Islet precursor cell (in vitro differentiated cells): Measurements from ENCODE around the gene IPO9.
A peak's percentile ranks its signal among the peaks of the same experiment; 100 is the strongest.

Source experiments
- DNase-seq: peaks from one replicate; pipeline ENCODE4 v3.0.0-alpha.2; 2018

IPO9 gene

DNA sequence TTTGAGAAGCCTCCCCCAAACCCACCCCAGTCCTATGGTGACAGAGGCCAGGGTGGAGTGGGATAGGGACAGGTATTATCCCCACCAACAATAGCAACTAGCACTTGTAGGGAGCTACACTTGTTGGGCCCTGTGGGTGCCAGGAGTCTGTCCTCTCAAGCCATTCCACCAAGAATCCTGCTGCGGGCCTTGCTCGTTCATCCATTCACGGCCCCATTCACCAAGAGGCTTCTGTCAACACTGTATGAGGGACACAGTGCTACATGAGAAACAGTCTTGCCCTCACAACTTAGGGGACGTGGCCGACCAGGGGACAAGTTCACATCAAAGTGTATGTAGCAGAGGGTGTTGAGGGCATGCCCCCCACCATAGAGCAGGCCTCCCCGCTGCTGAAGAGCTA is 78.7 kb downstream of the IPO9 start:
- no peak for DNase-seq

DNA sequence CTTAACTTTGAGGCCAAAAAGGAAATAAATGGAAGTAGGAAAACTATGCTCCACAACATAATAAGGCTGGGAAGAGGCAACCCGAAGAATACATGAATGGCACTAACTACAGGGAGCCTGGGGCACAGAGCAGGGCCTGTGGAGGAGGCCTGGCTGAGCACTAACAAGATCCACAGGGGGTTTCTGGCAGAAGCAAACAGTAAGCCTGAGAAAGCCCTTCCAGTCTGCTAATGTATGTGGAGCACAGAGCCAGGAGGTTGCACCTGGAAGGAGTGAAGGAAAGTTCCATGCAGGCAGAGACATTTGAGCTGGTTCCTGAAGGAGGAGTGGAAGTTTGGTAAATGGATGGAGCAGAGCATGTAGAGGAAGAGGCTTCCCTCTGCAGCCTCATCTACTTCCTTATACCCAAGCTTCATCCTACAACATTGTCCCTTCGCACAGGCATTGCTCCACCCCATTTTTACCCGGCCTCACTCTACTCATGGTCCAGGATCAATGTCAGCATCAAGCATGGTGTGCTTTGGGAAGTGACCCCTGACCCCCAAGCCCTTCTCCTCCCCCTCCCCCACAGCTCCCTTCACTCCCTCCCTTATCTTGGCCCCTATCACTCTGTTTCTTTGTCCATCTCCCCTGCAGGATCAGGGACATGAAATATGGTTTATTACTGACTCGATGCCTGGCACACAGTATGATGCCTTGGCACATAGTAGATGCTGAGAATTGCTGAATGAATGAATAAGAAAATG is 83.0 kb downstream of the IPO9 start:
- DNase-seq = no peak

- DNase-seq = peak; percentile 74
Measured at GRCh38 chr1:201912832-201913231, 83.9 kb downstream of the IPO9 start.

- no peak for DNase-seq
Measured at GRCh38 chr1:201914456-201915235, 85.7 kb downstream of the IPO9 start.

DNA sequence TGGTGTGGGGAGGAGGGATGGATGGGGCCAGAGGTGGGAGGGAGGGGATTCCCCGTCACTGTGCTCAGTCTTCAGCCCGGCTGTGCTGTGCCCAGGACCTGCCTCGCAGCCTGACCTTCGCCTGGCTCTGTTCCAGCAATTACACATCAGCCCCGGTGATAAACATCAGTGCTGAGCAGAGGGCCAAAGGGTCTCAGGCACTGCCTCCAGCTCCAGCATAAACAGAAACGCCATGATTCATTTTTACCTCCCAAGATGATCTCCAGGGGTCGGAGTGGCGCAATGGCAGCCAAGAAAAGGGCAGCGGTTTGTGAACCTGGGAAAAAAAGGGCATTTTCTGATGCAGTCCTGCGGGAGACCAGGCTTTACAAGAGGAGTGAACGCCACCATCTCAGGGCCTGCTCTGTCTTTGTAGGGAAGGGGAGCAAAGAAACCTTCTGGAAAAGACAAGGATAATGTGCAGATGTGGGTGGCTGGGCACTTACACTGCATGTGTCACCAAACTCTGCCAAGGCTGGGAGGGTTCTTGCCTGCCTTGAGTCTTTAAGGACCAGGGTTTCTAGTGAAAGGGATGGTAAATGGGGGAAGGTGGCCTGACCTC is 87.8 kb downstream of the IPO9 start:
- peak; percentile 69 for DNase-seq

DNA sequence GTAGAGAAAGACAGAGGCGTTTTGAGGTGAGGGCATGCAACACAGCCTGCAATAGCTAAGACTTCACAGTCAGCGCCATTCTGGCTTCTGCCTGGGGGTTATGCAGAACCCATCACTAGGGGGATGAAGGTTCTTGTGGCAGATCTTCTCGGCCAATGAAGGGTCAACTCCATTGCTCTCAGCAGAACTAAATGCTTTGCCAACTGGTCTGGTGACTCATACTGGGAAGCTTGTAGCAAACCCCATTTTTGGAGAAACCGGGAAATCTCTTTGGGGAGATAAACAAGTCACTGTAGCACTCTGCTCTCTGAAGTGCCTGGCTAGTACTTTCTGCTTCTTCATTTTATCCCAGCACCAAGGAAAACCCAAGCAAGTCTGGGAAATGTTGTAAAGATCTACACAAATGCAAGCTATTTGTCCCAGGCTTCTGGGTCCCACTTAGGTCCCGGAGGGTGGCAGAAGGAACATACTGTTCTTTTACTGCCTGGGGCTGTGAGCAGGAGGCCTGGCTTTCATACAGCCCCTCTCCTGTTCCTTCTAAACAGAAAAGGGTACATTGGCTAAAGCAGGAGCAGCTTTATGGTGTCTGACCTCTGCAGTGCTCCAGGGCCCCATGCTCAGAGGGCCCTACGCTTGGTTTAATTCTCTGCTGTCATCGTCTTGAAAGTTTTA is 88.5 kb downstream of the IPO9 start:
- no peak for DNase-seq

DNA sequence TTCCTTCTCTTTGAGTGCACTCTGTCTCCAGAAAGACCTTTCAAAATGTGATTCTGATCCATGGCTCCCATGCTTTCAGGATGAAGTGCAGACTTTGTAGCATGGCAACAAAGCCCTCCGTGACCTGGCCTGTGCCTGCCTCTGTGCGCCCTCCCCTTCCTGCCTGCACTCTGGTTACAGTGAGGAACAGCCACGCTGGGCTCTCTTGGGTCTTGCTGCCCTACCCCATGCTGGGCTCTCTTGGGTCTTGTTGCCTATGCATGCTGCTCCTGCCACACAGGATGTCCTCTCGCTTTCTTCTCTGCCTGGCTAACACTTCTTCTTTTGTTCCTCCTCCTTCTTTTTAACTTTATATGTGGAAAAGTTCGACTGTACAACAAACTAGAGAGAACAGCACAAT is 89.4 kb downstream of the IPO9 start:
- no peak for DNase-seq

DNA sequence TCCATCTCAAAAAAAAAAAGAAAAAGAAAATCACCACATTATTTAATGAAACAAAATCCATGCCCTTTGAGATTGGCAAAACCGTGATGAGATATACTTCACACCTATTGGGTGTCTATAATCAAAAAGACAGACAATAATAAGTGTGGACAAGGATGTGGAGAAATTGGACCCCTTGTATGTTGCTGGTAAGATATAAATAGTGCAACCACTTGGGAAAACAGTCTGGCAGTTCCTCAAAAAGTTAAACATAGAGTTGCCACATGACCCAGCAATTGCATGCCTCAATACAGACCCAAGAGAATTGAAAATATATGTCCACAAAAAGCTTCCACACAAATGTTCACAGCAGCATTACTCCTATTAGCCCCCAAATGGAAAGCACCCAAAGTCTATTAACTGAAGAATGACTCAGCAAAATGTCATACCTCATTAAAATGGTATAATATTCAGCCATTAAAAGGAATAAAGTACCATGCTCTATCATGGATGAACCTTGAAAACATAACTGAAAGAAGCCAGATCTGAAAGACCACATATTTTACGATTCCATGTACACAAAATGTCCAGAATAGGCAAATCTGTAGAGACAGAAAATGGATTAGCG is 93.1 kb downstream of the IPO9 start:
- no peak for DNase-seq

DNA sequence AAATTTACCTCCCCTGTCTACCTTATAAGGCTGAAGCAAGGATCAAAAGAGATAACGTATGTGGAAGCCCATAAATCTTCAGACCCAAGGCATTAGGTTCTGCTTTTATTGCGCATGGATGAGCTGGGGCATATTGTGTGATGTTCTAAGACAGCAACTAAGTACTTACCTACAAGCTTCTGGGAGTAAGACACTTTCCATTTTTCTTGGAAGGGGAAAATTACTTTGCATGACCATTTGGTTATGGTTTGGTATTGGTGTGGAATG is 96.3 kb downstream of the IPO9 start:
- DNase-seq = no peak

- no peak for DNase-seq
Measured at GRCh38 chr1:201925981-201926645, 97.2 kb downstream of the IPO9 start.

DNA sequence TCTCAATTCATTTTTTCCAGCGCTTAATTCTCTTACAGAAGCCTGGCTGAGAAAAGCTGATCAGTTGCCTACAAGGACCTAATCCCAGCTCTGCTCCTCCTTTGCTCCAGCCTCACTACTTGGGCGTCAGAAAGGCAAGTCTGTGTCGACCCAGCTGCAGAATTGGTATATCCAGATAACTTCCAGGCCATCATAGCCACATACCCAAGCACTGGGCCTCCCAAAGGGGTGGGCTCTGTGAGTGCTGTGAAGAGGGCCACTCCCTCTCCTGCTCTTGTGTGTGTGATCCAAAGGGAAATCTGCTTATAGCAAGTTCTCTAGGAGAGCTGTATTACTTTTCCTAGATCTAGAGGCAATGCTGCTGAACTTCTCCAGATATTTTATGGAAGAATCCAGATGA is 99.3 kb downstream of the IPO9 start:
- no peak for DNase-seq

DNA sequence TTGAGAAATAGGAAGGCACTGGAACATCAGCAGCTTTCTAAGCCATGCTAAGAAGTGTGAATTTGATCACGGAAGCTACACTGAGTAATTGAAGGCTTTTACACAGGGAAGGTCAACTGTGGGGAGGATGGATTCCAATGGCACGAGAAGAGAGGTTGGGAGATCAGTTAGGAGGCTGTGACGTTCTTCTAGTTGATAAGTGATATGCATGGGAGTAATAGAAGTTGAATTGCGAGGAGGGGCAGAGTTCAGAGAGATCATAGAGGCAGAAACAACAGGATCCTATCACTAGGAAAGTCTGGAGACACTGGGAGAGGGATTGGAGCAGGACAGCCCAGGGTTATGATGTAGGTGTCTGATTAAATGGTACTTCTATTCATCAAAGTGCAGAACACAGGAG is 101.2 kb downstream of the IPO9 start:
- no peak for DNase-seq

DNA sequence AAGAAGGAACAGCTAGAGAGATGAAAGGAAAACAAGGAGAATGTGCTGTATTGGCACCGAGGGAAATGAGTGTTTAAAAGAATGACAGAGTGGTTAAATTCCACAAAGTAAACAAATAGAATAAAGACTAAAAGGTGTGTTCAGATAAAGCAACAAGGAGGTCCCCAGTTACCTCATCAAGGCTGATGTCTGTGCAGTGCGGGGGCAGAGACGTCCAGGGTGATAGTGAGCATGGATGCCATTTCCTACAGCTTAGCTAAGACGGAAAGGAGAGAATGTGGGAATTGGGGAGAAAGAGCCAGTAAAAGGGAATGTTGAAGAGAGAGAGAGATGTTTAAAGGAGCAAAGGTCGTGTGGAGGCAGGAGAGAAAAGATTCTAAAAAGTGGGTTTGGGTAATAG is 101.8 kb downstream of the IPO9 start:
- no peak for DNase-seq
